Calu3 (cell line): ENCODE data around the gene IQCF6. TPM values are rescaled to one million over a fixed set of nuclear protein-coding genes. Genes with fewer than 3 reads are reported as not detected.
"Not testable (repeated sequence)": the region's sequence is repeated elsewhere in the genome, so short reads cannot be mapped to it uniquely, and the experiment has no call there.

Source experiments
- BruUV-seq: library from RNA; stranded (reverse); fragments of 400-500 nt; replicated peaks from 2 replicates; lab custom pipeline; 2021; lab: Mats Ljungman, UMichigan
- CTCF ChIA-PET: fragments of 300-600 bp; sonication (Branson Sonifier 250); formaldehyde crosslinking; loops from one replicate; lab custom pipeline; 2022; ENCODE audit warnings: antibody characterized with exemption; lab: Charles Lee
- DNase-seq: peaks from one replicate; pipeline ENCODE4 v3.0.0; 2022
- H3K27ac Mint-ChIP-seq: one replicate; pipeline ENCODE4 v1.8.0; 2022; ENCODE audit warnings: mixed read lengths; ENCODE audit not compliant: unreplicated experiment
- H3K27me3 Mint-ChIP-seq: one replicate; pipeline ENCODE4 v1.8.0; 2022; ENCODE audit warnings: mixed read lengths; ENCODE audit not compliant: unreplicated experiment
- H3K36me3 Mint-ChIP-seq: one replicate; pipeline ENCODE4 v1.8.0; 2022; ENCODE audit warnings: mild to moderate bottlenecking, moderate library complexity, mixed read lengths; ENCODE audit not compliant: insufficient read depth, unreplicated experiment
- H3K4me1 Mint-ChIP-seq: one replicate; pipeline ENCODE4 v1.8.0; 2022; ENCODE audit warnings: mild to moderate bottlenecking, low read depth, mixed read lengths; ENCODE audit not compliant: unreplicated experiment
- H3K4me3 Mint-ChIP-seq: one replicate; pipeline ENCODE4 v1.8.0; 2022; ENCODE audit warnings: mild to moderate bottlenecking, low read depth, moderate library complexity, mixed read lengths; ENCODE audit not compliant: unreplicated experiment
- H3K9me3 Mint-ChIP-seq: one replicate; pipeline ENCODE4 v1.8.0; 2022; ENCODE audit warnings: low read depth, mixed read lengths; ENCODE audit not compliant: unreplicated experiment
- intact Hi-C: fragments of 100-400 bp; cut with micrococcal nuclease; formaldehyde crosslinking; loops from one replicate; pipeline ENCODE4 v1.10.0; 2022; ENCODE audit not compliant: unreplicated experiment
- total RNA-seq: library from RNA; stranded (reverse); gene quantifications from 2 replicates; pipeline ENCODE4 v1.2.3, GENCODE V29; 2022
- TF ChIP-seq, protein P1 (sequence below): fragments of 200-600 bp; IDR thresholded peaks from one replicate; pipeline ENCODE4 v1.8.0; 2022; ENCODE audit warnings: antibody characterized with exemption; ENCODE audit not compliant: unreplicated experiment

IQCF6 gene
- total RNA-seq, 1 experiment from 2014 or later, result not detected

GRCh38 chr3:51777985-51778384, 1.1 kb downstream of the IQCF6 start:
- Mint-ChIP-seq H3K27me3 (peaks cover 46% of the 10 kb centered on the region), H3K4me3 (no peak overlapping the region), H3K9me3 (no peaks in the 10 kb centered on the region), H3K27ac (no peak overlapping the region), H3K4me1 (no peaks in the 10 kb centered on the region), H3K36me3 (no peaks in the 10 kb centered on the region)
- CTCF ChIA-PET, result no interaction called here
- BruUV-seq, result no TSS peak
- DNase-seq, result peak; percentile 29
- TF ChIP-seq, protein P1, sequence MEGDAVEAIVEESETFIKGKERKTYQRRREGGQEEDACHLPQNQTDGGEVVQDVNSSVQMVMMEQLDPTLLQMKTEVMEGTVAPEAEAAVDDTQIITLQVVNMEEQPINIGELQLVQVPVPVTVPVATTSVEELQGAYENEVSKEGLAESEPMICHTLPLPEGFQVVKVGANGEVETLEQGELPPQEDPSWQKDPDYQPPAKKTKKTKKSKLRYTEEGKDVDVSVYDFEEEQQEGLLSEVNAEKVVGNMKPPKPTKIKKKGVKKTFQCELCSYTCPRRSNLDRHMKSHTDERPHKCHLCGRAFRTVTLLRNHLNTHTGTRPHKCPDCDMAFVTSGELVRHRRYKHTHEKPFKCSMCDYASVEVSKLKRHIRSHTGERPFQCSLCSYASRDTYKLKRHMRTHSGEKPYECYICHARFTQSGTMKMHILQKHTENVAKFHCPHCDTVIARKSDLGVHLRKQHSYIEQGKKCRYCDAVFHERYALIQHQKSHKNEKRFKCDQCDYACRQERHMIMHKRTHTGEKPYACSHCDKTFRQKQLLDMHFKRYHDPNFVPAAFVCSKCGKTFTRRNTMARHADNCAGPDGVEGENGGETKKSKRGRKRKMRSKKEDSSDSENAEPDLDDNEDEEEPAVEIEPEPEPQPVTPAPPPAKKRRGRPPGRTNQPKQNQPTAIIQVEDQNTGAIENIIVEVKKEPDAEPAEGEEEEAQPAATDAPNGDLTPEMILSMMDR, result no peak
- intact Hi-C loops, result no loop called here

DNA sequence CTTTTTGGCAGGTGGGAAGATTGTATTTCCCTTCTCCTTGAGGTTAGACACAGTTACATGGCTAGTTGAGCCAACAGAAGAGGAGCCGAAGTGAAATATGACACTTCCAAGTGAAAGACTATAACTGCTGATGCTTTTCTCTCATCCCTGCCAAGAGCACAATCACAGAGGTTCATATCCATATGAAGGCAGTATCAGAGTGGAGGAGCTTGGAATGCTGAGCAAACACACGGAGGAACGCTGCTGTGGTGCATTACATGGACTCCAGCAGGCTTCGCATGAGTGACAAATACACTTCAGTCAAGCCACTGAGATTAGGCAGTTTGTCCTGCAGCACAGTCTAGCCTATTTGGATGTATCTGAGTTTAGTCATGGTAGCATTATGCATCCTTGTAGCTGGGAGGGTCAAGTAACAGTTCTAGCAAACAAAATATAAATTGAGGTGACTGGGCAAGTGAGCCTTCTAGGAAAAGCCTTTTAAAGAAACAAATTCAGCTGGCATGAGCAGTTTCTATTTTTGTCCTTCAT, 5.4 kb downstream of the IQCF6 start:
- no peak overlapping the region for H3K4me3 Mint-ChIP-seq
- peaks cover 2% of the 10 kb centered on the region for H3K9me3 Mint-ChIP-seq
- H3K27me3 Mint-ChIP-seq, result peaks cover 68% of the 10 kb centered on the region
- CTCF ChIA-PET, result no interaction called here
- intact Hi-C loops, result no loop called here
- H3K27ac Mint-ChIP-seq, result no peak overlapping the region
- no TSS peak for BruUV-seq
- no peaks in the 10 kb centered on the region for H3K36me3 Mint-ChIP-seq
- no peaks in the 10 kb centered on the region for H3K4me1 Mint-ChIP-seq
- no peak for DNase-seq
- TF ChIP-seq, protein P1, result no peak

GRCh38 chr3:51759203-51759602, 19.8 kb downstream of the IQCF6 start:
- intact Hi-C loops, result no loop called here
- Mint-ChIP-seq H3K4me1 (peaks cover 24% of the 10 kb centered on the region), H3K36me3 (no peaks in the 10 kb centered on the region), H3K4me3 (no peak overlapping the region), H3K9me3 (peaks cover 14% of the 10 kb centered on the region), H3K27ac (no peak overlapping the region), H3K27me3 (no peaks in the 10 kb centered on the region)
- TF ChIP-seq, protein P1, result no peak
- no peak for DNase-seq
- no TSS peak for BruUV-seq
- CTCF ChIA-PET, result no interaction called here

- H3K4me1 Mint-ChIP-seq, result peaks cover 54% of the 10 kb centered on the region
- H3K4me3 Mint-ChIP-seq, result peak overlapping the region; percentile 56
- H3K9me3 Mint-ChIP-seq, result peaks cover 12% of the 10 kb centered on the region
- TSS peak; percentile 87 for BruUV-seq
- peak; percentile 42 for DNase-seq
- H3K27me3 Mint-ChIP-seq, intact Hi-C loops, H3K36me3 Mint-ChIP-seq: not testable (repeated sequence)
- CTCF ChIA-PET, result interaction anchor here (0.7 kb wide), 1 partner anchor 83 kb away, joined by 4 read pairs; no protein-coding TSS in a partner anchor
- peak overlapping the region; percentile 85 for H3K27ac Mint-ChIP-seq
These were observed 25.0 kb downstream of the IQCF6 start for GRCh38 chr3:51753763-51754750.
